Measurements from ENCODE around the gene KCNAB2.

Gene KCNAB2

DNA sequence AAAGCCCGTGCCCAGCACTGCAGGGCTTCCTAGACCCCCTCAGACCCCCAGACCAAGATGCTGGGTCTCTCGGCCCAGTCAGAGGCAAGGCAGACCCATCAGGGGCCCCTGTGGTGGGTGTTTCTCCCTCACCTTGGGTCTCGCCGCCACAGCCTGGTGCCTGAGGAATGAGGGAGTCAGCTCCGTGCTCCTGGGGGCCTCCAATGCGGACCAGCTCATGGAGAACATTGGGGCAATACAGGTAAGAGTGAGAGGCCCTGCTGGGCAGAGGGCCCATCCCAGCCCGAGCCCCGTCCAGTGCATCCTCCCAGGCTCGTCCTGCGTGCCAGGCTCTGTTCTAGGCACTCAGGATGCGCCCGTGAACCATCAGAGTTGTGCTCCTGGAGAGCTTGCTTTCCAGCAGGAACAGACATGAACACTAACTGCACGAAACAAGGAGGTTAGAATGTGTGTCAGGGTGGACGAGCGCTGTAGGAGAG is 51.5 kb downstream of the KCNAB2 start:
- TF ChIP-seq, protein P1, sequence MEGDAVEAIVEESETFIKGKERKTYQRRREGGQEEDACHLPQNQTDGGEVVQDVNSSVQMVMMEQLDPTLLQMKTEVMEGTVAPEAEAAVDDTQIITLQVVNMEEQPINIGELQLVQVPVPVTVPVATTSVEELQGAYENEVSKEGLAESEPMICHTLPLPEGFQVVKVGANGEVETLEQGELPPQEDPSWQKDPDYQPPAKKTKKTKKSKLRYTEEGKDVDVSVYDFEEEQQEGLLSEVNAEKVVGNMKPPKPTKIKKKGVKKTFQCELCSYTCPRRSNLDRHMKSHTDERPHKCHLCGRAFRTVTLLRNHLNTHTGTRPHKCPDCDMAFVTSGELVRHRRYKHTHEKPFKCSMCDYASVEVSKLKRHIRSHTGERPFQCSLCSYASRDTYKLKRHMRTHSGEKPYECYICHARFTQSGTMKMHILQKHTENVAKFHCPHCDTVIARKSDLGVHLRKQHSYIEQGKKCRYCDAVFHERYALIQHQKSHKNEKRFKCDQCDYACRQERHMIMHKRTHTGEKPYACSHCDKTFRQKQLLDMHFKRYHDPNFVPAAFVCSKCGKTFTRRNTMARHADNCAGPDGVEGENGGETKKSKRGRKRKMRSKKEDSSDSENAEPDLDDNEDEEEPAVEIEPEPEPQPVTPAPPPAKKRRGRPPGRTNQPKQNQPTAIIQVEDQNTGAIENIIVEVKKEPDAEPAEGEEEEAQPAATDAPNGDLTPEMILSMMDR (IDR thresholded peaks at IDR 0.05; ENCODE audit: extremely low read depth, missing control alignments) = no peak
- DNase-seq (ENCODE audit: low spot score) = no peak

DNA sequence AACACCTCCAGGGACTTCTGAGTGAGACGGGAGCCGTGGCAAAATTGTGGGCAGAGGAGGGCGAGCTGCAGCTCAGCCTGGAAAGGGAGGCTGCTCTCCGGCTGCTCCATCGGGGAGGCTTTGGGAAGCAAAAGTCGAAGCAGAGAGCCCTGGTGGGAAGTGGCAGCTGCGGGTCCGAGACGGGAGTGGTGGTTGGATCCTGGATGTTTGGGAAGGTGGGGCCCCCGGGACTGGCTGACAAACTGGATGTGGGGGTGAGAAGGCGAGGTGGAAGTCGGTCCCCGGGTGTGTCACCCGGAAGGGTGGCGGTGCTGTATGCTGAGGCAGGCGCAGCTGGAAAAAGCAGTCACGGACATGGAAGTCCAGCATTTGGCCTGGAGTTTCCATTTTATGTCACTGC is 52.1 kb downstream of the KCNAB2 start:
- no peak for DNase-seq (ENCODE audit: low spot score)
- TF ChIP-seq, protein P1 (IDR thresholded peaks at IDR 0.05; ENCODE audit: extremely low read depth, missing control alignments) = no peak

DNA sequence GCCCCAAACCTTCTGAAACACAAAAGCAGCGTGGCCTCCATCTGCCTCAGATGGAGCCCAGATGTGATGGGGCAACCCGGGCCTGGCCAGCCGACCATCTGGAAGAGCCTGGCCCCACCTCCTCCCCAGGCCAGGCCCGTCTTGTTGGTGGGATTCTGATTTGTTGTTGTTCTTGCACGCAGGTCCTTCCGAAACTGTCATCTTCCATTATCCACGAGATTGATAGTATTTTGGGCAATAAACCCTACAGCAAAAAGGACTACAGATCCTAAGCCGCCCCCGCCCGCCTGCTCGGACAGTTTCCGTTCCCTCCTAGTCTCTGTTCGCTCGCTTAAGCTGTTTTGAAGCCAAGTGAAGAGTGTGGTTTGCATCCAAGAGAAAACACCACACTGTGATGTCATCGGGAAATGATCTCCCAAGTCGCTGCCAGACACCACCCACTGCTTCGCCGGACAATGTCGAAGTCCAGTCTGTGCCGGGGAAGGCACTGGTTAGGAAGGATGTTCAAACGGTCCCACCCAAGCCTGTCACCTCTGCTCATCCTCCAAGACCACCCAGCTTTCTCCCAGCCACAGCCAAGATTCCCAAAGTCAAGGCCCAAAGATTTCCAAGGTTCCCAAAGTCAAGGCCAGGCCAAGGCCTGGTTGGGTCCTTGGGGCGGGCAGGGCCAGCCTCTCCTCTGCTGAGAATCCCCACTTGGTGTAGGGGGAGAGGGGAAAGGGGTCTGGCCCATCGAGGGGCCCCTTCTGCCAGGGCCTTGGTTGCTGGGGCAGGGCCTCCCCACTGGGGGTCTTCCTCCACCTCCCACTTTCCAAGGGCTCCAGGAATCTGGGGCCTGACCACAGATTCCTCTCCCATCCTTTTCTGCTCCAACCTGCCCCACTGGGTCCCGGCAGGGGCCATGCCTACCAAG is 52.9 kb downstream of the KCNAB2 start:
- DNase-seq (ENCODE audit: low spot score) = no peak
- TF ChIP-seq, protein P1 (IDR thresholded peaks at IDR 0.05; ENCODE audit: extremely low read depth, missing control alignments) = no peak

DNA sequence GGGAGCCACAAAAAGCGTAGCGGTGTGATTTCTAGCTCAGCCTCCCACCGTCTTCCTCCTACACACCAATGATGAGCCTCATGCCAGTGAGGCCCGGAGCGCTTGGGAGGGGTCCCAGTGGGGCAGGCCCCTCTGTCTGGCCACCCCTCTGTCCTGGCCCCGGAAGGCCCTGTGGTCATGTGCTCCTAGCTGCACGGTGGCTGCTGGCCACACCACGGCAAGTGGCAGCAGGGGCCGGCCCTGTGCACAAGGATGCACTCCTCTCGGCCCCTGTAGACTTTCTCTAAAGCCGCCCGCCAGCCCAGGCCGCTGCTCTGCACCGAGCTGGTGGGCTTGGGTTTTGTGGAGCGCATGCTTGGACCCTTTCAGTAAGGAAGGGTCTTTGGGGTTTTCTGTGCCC is 53.6 kb downstream of the KCNAB2 start:
- DNase-seq (ENCODE audit: low spot score) = no peak

DNA sequence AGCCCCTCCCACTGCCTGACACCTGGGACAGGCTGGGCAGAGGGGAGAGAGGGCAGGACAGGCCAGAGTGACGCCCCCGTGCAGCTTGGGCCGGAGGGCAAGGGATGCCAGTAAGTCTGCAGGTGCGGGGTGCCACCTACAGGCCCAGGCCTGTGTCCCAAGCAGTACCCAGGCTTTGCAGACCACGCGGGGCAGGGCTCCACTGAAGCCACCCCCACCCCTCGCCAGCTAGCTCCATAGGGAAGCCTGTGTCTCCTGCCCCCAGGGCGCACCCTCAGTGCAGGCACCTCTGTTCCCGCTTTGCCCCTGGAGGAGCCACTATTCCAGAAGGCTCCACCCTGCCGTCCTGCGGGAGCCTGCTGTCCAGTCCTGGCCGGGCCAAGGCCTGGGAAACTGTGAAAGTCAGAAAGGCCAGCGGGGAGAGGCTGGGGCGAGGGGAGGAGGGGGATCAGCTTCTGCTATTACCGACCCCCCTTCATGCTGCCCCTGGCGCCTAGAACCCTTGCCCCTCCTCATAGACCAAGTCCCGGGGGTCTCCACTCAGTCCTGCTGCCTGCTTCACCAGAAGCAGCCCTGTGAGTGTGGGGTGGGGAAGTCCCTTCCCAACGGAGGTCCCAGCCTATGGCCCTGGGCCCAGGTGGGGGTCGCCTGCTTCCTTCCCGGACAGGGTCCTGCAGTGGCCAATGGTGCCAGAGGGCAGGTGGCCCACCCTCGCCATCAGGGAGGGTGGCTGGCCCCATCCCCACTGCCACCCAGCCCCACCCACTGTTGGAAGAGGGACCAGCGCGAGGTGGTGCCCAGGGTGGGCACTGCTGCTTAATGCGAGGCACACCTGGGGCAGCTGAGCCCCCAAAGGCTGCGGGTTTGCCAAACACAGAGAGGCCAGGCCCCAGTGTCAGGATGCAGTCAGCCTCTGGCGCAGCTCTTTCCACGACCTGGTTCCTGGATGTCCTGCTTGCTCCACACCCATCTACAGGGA is 54.4 kb downstream of the KCNAB2 start:
- TF ChIP-seq, protein P1 (IDR thresholded peaks at IDR 0.05; ENCODE audit: extremely low read depth, missing control alignments) = no peak
- DNase-seq (ENCODE audit: low spot score) = no peak

More for the DNA sequence above, 53.6 kb downstream of the KCNAB2 start:
- TF ChIP-seq, protein P1 (IDR thresholded peaks at IDR 0.05; ENCODE audit: extremely low read depth, missing control alignments) = no peak

DNA sequence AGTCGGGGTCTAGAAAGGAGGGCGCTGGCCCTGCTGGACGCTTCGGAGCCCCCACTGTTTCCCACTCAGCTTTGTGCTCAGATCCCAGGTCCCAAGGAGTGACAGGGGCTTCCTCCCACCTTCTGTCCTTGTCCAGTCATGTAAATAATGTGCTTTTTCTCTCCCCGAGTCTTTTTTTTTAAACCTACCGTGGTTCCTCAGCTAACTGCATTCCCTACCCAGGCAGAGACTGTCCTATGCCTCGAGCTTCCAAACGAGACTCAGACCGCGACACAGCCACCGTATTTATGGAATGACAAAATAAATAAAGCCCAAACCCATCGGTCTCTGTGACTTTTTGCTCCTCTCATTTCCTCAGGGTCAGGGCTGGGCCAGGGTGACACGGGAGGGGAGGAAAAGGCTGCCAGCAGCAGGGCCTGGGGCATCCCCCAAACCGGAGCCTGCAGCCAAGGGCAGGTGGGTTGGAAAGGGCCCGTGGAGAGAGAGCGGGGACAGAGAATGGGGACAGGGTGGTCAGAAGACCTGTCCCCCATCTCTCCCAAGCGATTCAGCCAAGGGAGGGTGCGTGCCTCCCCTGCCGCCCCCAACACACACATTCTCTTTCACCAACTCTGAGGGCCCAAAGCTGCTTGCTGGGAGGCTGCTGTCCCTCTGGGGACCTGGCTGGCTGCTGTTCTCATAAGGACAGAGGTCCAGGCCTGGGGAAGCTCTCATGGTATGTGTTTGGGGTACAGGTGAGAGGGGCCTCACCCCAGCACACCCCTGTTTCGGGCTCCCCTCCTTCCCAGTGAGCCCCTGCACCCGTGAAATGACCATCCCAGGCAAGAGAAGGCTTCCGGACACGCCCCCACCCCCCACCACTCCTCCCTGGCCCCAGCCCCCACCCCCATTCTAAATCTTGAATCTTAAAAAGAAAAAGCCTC is 55.4 kb downstream of the KCNAB2 start:
- no peak for DNase-seq (ENCODE audit: low spot score)
- TF ChIP-seq, protein P1 (IDR thresholded peaks at IDR 0.05; ENCODE audit: extremely low read depth, missing control alignments) = no peak
